Stimulated activated CD4-positive, alpha-beta T cell treated with anti-CD3 and anti-CD28 coated beads, TNF-alpha, amount 100 ng/mL, for 48 hours (primary cell): Measurements from ENCODE around the gene TBX19.

Experiments
- DNase-seq, 3 donors: peaks; one replicate each; pipeline ENCODE4 v3.0.0-alpha.2; 2020; ENCODE audit warnings: low read depth in 3 of 3

The TBX19 gene

DNA sequence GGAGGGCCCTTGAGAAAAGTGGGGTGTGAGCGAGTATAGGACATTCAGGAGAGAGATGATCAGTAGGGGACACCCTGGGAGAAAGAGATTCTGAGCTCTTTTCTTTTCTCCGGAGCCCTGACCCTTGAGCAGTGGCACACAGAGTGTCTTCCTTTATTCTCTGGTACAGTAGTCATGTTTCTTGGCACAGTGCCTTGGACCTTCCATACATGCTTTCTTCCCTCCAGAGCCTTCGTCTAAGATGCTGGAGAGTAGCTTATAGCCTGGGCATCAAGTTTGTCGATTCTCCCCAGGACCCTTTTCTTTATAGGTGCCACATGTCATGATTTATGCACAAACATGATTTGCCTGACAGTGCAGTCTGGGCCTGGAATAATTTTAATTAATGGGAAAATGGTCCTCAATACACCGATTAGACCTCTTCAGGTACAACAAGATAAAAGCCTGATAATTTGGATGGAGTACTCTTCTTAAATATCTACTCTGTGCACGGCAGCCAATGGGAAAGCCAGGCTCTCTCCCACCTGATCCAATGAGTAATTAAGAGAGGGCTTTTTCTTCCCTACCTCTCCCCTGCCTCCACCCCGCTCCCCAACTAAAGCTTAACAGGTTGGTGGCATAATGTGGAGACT lies at the start of gene TBX19:
TBX19 (plus strand) TSS at position 582 of the 632 bp plus-strand sequence. CDS start 214 bp downstream, outside the sequence.
- DNase-seq, result no peak

DNA sequence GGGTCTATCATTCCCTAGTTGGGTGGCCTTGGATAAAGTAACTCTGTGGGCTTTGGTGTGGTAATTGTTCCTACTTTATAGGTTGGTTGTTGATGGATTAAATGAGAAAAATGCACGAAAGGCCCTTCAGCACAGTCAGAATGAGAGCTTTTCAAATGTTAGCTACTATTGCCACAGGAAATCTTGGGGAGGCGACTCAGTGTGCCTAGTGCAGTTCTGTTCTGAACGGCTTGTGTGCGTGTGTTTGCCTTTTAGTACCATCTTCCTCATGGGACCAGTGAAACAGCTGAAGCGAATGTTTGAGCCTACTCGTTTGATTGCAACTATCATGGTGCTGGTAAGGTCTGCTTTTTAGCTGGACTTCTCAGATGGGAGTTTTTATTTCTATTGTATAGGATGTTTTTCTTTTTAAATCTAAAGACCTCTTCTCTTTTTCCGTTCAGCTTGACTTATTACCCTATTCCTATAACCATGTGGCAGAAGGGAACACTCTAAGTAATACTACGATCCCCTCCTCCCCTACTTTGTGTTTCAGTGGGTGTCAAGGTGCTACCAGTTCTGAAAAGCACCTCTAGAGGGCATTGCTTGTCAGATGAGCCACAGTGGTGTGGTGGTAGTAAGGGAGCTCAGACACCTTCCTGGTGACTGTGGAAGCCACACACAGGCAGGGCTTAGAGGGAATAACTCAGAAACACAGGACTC lies 45.7 kb upstream of the TBX19 start:
- peak in 2 of 3 donors; percentile 25 to 33 for DNase-seq

DNA sequence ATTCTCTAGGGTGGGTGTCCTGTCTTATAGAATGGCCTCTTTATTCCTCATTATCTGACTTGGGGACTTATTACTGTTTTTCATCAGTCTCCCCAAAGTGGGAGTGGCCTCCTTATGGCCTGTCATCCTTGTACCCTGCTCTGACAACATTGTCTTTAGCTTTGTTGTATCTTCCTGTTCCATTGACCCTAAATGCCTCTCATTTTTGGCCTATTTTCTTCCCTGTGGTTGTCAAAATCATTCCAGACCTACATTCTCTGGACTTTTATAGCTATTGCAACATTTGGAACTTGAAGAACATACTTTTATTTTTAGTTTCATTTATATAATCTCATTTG lies 45.2 kb upstream of the TBX19 start:
- DNase-seq, result no peak

DNA sequence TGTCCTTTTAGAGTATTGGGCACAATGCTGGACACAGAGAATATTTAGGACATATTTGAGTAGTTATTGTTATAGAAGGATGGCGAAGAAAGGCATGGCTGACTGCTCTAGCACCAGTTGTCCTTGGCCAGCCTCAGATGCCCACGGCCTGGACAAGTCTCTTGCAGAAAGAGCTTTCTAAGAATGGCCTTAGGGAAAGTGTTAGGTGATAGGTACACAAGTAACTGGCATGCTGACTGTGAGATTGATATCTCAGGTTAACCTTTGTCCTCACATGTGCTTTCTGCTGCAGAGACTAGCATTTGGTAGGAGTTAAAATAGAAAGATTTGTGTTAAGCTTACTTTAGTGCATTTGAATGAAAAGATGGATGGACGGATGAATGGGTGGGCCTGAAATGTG lies 44.7 kb upstream of the TBX19 start:
- no peak for DNase-seq

DNA sequence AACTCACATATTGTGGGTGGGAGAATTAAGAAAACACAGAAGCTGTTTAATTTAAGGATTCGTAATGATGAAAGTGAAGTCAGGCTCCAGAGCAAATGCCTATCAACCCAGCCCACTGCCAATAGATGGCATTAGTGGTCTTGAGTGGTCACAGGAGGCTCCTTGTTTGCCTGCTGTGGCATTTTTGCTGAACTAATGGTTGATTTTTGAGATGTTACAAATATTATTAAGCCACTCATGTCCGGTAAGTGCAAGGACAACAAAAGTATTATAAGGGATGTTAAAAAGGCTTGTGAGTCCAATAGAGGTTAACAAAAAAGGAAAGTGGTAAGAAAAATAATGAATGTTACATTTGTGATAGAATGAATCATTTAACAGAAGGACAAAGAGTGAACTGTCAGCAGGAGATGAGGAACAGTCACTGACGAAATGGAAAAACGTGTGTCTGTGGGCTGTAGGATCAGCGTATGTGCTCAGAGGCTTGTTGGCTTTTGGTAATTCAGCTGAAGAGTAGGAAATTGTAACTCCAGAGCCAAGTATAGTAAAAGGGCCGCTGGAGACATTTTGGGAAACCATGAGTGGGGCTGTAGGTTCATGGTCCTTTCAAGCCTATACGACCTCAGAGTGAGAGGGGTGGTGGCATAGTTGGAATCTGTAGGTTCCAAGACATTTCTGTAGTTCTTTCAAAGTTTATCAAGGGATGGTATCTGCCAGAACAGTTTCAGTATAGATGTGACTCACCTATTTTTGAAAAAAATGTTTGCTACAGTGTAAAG lies 43.7 kb upstream of the TBX19 start:
- peak in 2 of 3 donors; percentile 21 to 38 for DNase-seq

DNA sequence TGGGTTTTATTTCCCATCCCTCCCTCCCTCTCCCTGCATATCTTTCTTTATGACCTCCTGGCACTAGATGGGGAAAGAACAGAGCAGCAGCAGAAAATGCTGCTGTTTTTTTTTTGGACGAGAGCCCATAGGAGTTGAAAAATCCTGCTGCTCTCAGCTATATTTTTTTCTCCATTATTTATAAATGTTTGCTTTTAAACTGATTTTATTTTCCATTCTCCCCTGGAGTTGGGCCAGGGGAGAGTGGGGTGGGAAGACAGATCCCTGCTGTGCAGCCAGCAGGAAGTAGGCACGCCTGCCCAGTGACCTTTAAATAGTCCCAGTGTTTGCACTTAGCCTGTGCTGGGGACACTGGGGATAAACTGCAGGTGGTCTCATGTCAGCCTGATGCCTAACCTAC lies 37.5 kb upstream of the TBX19 start:
- no peak for DNase-seq

DNA sequence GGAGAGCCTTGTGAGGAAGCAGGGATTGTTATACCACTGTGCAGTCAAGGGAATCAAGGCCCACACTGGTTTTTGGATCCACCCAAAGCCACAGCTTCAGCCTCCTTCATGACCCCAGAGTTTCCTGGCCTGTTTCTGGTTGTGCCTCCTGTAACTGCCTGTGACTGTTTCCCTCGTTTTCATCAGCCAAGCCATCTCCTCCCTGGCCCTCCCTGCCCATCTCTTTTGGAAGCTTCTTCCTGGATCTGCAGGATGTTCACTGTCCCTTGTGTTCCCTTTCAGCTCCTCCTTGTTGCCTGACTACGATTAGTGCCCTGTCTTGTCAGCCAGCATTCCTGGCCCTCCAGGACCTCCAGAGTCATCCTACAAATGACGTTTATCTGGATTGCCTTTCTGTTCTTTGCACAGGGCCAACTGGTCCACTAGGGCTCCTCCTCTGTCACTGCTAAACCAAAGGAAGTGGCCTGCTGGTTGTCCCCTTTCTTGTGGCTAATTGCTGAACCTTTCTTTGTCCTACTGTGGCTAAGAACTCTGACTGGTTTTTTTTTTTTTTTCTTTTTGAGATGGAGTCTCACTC lies 37.0 kb upstream of the TBX19 start:
- no peak for DNase-seq

DNA sequence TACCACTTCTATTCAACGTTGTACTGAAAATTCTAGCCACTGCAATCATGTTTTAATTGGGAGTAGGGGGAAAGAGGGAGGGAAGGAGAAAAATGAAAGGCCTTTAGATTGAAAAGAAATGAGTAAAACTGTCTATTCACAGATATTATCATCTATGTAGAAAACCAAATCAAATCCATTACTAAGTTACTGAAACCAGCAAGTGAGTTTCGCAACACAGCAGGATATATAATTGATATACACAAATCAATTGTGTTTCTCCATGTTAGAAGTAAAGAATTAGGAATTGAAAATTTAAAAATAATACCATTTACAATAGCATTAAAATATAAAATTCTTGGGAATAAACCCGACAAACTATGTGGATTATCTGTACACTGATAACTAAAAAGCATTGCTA lies 35.6 kb upstream of the TBX19 start:
- DNase-seq, result no peak

DNA sequence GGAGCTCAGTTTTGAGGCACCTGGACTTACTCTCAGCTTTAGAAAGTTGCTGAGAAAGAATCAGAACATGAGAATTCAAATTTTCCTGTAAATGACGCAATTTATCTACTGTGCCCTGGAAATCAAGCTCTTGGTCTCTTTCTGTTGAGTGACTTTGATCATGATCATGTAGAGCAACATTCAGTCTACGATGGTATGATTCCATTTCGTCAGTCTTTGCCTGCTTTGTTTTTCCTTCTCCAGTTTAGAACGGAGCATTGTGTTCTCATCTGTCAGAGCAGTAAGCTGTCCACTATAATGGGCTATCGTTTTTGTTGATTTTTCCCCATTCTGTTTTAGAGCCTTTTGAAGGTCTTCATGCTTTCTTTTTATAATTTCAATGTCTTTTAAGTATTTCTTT lies 34.2 kb upstream of the TBX19 start:
- DNase-seq, result no peak

DNA sequence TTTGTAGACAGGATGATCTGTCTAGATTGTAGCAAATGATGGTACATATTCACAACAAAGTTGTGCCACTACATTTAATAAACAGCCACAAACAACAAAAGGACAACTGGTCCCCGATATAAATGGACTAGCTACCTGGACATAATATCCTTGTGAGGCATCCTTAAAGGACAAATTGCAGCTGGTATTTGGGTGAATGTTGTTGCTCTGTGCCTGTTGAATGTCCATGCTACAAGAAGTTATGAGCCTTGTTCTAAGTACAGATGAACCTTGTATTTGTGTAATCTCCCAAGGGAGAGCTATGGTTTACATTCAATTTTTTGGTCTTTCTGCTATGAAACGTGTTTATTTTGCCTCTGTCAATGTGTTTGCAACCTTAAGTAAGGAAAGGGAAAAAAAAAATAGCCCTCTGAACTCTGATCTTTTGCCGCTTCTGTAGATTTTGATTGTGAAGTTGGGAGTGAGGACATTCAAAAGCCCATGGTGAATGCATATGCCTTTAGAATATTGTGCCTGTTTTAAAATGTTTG lies 28.4 kb upstream of the TBX19 start:
- DNase-seq, result no peak

DNA sequence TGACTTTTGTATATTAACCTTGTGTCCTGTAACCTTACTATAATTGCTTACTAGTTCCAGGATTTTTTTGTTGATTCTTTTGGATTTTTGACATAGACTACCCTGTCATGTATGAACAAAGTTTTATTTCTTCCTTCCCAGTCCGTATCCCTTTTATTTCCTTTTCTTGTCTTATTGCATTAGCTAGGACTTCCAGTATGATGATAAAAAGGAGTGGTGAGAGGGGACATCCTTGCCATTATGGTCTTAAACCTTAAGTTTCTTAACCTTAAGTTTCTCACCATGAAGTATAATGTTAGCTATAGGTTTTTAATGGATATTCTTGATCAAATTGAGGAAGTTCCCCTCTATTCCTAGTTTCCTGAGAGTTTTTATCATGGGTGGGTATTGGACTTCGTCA lies 24.5 kb upstream of the TBX19 start:
- DNase-seq, result no peak

DNA sequence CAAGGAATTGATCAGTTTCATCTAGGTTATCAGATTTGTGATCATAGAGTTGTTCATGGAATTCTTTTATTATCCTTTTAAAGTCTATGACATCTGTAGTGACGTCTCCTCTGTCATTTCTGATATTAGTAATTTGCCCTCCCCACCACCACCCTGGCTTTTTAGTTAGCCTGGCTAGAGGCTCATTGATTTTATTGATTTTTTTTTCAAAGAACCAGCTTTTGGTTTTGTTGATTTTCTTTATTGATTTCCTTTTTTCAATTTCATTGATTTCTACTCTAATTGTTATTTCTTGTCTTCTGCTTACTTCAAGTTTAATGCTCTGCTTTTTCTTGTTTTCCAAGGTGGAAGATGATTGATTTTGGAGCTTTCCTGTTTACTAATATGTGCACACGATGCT lies 23.3 kb upstream of the TBX19 start:
- DNase-seq, result no peak

DNA sequence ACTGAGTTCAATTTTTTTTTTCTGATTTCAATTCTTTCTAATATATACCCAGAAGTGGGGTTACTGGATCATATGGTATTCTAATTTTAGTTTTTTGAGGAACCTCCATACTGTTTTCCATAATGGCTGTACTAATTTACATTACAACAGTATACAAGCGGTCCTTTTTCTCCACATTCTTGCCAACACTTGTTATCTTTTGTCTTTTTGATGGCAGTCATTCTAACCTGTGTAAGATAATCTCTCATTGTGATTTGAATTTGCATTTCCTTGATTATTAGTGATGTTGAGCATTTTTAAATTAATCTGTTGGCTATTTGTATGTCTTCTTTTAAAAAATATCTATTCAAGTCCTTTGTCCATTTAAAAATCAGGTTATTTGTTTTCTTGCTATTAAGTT lies 21.1 kb upstream of the TBX19 start:
- no peak for DNase-seq

DNA sequence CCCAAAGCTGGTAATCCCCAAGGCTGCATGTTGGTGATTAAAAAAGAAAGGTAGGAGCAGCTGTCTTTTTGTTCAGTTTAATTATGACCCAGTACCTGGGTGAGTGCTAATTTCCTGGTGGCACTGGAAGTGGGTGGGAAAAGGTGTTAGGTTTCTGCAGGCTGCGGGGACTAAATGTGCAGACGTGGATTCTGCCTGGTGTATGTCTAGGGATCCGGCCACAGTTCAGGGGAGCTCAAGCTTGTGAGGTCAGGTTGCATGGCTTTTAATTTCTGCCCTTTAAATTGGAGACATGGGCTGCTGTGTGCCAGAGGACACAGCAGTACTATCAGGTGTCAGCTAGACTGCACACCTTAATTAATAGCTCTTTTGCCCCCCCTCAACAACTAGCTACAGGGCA lies 20.3 kb upstream of the TBX19 start:
- DNase-seq, result no peak

DNA sequence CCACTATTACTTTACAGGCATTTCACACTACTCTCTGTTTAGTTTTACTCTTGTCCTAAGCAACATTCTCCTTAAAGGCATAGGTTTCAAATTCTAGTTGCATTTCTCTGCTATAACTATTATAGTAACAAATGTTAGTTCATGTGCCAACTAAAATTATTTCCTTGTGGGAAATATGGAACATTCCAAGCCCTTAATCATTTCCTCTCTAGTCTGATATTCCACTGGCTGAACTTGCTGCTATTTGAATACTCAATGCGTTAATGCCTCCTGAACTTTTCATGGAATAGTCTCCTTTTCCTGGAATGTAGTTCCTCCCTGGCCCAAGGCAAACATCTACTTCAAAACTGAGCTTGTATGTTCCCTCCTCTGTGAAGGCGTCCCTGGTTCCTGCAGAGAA lies 19.3 kb upstream of the TBX19 start:
- DNase-seq, result no peak

DNA sequence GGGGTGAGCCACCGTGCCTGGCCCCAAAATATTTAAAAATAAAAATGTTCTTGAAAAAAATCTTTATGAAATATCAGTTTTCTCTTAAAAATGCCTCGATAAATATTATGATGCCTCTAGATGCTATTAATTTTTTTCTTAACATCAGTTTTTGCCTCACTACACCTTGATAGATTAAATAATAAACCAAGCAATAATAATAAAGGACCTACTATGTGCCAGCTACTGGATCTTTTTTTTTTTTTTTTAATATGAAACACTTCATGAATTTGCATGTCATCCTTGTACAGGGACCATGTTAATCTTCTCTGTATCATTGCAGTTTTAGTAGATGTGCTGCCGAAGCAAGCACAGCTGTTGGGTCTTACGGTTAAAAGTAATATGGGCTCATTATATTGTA lies 17.5 kb upstream of the TBX19 start:
- no peak for DNase-seq

DNA sequence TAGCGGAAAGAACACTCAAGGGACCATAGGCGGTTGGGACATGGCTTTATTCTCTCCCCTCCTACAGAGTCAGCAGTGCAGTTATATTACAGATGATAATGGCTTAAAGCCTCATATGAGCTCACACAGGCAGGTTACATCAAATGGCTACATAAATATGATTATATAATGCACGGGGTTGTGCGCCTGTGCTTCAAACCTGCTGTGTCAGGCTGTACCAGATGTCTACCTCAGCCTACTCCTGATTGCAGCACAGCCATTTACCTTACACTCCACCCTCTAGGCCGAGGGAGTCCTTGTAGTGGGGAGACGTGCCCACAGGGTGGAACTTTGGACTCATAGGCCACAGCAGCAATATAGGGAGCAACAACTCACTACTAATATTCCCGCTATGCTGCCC lies 16.4 kb upstream of the TBX19 start:
- DNase-seq, result no peak

DNA sequence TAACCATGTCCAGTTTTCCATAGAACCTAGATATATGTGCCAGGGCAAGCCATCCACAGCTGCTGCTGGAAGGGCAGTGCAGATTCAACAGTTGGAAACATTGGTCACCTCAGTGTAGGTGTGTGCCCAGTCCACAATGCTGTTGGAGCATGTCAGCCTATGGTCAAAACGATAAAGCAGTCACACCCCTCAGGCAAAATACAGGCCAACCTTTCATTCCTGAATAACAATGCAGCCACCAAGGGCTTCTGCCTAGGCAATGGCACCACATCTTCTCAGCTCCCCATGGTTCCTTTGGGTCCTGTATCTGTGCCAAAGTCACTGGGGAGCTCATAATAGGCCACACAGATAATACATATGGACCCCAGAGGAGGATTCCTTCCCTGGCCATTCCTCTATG lies 15.1 kb upstream of the TBX19 start:
- DNase-seq, result no peak

DNA sequence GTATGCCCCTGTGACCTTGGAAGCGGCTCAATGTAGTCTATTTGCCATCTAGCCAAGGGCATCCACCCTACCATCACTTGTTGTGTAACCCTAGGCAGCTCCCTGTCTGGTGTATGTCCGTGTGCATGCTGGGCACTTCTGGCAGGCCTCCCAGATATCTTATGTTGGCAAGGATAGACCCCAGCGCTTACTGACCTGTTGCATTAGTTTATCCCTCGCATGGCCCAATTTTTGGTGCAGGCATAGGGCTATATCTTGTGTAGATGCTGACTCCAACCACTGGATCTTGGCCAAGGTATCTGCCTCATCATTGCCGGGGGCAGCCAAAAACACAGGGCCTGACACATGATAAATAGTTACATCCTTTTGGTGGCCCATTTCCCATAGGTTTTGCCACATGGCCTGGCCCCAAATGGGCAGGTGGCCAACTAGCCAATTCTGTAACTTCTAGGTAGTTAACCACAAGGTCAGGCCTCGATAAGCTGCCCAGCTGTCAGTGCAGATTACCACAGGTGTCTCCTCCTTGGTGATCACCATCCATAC lies 14.0 kb upstream of the TBX19 start:
- no peak for DNase-seq

DNA sequence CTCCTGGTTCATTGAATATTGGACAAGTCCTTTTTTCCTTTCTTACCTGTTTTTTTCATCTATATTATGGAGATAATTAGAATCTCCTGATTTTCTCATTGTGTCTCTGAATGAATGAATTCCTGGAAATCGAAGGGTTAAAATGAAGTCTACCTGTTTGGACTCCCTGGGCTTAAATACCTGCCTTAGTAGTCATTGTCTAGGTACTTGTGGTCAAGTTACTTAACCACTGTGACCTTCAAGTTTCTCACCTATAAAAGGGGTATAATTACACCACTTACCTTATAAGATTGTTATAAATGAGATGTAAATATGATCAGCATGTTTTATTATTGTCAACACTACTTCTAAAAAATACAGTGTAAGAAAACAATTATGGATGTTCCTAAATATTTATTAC lies 9.0 kb upstream of the TBX19 start:
- DNase-seq, result no peak

DNA sequence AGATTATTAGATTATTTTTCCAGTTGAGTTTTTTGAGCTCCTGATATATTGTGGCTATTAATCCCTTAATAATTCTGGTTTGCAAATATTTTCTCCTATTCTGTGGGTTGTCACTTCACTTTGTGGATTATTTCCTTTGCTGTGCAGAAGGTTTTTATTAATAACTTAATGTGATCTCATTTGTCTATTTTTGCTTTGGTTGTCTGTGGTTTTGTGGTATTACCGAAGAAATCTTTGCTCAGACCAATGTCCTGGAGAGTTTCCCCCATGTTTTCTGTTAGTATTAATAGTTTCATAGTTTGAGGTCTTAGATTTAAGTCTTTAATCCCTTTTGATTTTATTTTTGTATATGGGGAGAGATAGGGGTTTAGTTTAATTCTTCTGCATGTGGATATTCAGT lies 7.1 kb upstream of the TBX19 start:
- no peak for DNase-seq

DNA sequence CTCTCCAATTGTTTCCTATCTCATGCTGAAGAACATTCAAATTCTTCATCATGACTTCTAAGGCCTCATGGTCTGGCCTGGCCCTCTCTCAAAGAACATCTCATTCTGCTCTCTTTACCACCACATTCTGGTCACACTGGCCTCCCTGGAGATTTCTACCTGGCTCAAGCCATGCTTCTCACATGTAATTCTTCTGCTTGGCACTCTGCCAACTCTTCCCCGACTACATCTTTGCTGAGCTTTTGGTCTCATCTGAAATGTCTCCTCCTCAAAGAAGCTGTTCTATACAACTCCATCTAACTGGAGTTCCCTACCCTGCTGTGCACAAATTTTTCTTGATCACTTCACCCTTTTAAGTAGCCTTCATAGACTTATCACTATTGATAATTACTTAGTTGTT lies 1.4 kb upstream of the TBX19 start:
- DNase-seq, result no peak
